Nucleus accumbens (tissue), 56 donors: Measurements from ENCODE around the gene GAK.
"Not testable (repeated sequence)": the region's sequence is repeated elsewhere in the genome, so short reads cannot be mapped to it uniquely, and the experiment has no call there.

Experiments
- DNase-seq, 56 donors: peaks; one replicate each; lab custom pipeline; 2025; lab: John Stamatoyannopoulos, UW

Gene GAK

DNA sequence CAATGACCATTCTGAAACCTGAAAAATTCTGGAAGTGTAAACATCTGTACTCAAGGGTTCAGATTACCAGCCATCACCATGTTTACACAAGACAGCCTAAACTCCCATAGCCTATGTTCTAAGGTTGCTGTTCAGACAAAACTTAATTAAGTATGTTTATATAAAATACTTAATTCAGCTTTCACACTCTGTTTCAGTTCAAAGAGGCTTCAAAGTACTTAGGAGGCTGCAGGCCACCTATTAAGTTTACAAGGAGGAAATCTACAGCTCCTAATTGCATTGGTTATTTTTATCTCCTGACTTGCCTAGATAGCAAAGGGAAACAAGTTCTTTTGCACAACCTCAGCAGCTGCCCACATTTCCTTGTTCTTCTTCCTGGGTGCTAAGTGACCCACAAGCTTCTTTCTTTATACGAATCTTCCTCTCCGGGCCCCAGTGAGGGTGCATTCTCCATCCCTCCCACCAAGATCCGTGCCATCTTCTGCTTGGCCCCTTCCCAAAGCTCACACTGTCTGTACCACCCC lies 2.0 kb downstream of the GAK start:
- DNase-seq = peak in 1 of 56 donors; percentile 6

DNA sequence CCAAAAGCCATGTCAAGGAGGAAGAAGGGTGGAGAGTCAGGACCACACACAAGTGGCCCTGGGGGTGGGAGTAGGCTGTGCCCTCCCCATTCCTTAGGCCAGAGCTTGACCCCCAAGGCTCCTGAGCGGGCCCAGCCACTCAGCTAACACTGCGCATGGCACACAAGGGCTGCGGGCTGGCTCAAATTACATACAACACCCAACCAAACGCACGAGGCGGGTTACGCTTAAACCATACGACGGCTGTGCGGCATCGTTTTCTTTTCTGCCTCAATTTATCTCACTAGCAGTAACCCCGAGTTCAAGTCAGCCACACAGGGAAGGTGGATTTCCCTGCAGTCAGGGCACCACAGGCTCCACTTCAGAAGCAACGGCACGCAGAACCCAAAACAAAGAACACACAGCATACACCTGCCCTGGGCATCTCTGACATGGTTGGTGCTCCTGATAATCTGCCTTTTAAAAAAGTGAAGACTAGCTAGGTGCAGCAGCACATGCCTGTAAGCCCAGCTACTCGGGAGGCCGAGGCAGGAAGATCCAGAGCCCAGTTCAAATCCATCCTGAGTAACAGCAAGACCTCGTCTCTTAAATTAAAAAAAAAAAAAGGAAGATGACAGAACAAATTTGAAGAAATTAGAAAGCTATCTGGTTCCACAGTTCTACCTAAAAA lies 2.9 kb downstream of the GAK start:
- no peak for DNase-seq

DNA sequence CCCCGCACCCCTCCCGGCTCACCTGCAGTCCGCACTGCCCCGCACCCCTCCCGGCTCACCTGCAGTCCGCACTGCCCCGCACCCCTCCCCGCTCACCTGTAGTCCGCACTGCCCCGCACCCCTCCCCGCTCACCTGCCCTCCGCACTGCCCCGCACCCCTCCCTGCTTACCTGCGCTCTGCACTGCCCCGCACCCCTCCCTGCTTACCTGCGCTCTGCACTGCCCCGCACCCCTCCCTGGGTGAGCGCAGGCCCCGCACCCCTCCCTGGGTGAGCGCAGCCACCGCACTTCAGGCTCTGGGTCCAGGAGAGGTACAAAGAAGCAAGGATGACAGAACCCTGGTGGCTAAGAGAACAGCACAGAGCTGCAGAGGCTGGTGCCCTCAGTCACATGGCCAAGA lies 4.5 kb downstream of the GAK start:
- not testable (repeated sequence) for DNase-seq

DNA sequence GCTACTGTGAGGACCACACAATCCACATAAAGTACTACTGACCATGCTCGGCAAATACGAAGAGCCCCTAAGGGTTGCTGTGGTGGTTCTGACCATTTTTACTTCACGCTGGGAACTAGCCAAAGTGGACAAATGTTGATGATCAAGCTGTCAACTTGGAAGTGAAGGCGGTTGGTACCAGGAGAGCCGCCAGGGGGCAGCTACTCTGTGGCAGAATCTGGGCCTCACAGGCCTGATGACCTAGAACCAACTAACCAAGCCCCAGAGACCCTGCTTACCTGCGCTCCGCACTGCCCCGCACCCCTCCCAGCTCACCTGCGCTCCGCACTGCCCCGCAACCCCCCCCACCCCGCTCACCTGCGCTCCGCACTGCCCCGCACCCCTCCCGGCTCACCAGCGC lies 5.6 kb downstream of the GAK start:
- DNase-seq = no peak

DNA sequence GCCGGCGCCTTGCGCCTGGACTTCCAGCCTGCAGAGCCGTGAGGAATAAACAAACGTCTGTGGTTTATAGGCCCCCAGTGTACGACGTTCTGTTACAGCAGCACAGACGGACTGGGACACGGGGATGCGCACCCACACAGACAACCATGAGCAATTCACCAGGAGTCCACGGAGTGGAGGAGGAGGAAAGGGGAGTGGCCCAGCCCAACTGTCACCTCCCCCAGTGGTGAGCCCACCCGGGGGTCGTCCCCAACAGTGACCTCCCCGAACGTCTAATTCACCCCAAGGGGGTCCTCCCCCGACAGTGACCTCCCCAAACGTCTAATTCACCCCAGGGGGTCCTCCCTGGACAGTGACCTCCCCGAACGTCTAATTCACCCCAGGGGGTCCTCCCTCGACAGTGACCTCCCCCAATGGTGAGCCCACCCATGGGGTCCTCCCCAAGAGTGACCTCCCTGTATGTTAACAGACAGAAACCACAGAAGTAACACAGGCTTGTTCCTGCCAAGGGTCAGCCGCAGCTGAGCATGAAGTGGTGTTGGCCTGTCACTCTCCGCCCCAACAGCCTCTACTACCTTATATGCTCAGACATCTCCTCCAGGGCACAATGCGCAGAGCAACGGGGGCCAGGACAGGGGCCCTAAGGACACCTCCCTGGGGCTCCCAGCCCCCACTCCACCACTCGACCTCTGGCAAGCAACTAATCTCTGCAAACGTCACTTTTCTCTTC lies 6.2 kb downstream of the GAK start:
- no peak for DNase-seq

DNA sequence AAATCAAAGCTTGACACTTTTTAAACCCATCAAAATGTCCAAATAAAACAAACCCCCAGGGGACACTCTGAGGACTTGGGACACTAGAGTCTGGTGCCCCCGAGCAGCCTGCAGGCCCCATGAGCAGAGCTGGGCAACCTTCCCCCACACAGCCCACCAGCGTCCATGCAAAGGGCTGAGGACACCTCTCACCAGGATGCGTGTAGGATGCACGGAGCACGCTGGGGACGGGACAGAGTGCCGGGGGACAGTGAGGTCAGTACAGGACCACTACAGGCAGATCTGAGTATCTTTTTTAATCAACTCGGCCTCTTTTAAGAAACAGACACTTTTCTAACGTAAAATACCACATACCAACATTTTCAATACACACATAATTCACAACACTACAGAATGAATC lies 6.9 kb downstream of the GAK start:
- no peak for DNase-seq

DNA sequence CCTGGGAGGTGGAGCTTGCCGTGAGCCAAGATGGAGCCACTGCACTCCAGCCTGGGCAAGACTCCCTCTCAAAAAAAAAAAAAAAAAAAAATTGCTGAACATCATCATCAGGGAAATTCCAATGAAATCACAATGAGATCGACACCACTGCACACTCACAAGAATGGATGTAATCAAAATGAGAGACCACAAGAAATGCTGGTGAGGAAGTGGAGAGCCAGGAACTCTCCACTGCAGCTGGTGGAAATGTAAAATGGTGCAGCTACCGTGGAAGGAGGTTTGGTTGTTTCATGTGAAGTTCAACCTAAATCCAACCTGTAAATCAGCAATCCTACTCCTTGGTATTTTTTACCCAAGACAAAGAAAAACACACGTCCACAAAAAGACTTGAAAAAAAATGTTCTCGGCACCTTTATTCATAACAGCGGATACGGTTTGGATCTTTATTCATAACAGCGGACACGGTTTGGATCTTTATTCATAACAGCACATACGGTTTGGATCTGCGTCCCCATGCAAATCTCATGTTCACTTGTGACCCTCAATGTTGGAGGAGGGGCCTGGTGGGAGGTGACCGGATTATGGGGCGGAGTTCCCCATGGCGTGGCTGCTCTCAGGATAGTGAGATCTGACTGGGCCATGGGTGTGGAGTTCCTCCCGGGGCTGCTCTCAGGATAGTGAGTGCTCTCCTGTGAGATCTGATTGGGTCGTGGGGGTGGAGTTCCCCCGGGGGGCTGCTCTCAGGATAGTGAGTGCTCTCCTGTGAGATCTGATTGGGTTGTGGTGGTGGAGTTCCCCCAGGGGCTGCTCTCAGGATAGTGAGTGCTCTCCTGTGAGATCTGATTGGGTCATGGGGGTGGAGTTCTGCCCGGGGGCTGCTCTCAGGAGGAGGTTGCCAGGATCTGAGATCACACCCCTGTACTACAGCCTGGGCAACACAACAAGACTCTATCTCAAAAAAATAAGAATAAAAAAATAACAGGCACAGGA lies 7.7 kb downstream of the GAK start:
- DNase-seq = no peak

DNA sequence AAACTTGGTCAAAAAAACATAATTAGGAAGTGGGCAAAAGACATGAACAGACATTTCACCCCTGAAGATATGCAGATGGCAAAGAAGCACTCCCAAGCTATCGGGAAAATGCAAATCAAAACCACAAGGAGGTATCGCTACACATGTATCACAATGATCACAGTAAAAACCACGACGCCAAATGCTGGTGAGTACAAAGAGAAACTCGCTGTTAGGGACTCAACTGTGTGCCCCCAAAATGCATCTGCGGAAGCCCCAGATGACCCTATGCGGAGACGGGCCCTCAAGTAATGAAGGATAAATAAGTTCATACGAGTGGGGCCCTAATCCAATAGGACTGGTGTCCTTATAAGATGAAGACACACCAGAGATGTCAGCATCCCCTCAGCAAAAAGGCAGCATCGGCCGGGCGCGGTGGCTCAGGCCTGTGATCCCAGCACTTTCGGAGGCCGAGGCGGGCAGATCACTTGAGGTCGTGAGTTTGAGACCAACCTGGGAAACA lies 10.2 kb downstream of the GAK start:
- DNase-seq = no peak

DNA sequence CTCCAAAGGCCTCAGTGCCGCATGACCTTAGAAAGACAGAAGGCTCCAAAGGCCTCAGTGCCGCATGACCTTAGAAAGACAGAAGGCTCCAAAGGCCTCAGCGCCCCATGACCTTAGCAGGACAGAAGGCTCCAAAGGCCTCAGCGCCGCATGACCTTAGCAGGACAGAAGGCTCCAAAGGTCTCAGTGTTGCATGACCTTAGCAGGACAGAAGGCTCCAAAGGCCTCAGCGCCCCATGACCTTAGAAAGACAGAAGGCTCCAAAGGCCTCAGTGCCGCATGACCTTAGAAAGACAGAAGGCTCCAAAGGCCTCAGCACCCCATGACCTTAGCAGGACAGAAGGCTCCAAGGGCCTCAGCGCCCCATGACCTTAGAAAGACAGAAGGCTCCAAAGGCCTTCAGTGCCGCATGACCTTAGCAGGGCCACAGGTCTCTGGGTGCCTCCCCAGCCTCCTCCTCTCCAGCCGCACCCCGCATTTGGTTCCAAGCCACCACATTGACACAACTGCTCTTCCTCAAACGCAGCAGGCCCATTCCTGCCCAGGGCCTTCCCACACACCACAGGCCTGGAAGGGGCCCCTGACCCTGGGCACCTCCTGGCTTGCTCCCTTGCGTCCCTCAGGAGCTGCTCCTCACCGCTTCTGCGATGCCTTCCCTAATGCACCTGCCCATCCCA lies 13.0 kb downstream of the GAK start:
- DNase-seq = not testable (repeated sequence)

DNA sequence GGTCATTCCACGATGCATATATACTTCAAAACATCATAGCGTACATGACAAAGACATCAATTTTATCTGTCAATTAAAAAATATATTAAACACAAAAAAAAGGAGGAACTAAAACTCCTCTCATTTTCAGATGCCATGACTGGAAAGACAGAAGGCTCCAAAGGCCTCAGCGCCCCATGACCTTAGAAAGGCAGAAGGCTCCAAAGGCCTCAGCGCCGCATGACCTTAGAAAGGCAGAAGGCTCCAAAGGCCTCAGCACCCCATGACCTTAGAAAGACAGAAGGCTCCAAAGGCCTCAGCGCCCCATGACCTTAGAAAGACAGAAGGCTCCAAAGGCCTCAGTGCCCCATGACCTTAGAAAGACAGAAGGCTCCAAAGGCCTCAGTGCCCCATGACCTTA lies 13.5 kb downstream of the GAK start:
- not testable (repeated sequence) for DNase-seq

DNA sequence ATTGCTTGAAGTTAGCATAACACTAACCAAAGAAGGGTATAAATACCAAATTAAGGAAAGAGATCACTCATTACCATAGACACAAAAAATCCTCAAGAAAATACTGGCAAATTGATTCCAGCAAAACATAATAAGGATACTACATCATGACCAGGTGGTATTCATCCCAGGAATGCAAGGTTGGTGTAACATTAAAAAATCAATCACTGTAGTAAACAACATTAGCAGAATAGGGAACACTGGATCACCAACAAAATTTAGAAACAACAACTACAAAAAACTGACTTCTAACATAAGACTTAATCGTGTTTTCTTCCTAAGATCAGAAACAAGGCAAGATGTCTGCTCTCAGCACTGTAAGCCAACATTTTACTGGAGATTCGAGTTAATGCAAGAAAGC lies 14.1 kb downstream of the GAK start:
- DNase-seq = no peak

DNA sequence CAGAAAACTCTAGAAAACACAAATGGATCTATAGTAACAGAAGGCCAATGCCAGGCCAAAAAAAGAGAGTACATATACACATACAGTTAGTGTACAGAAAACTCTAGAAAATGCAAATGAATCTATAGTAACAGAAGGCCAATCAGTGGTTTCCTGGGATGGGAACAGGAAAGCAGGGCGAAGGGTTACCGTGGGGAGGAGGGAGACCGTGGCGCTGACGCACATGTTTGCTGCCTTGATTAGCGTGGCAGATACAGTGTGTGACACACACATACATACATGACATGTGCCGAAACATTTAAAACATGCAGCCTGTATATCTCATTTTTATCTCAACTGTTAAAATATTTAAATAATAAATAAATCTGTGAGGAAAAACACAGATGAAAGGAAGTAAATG lies 14.7 kb downstream of the GAK start:
- no peak for DNase-seq

DNA sequence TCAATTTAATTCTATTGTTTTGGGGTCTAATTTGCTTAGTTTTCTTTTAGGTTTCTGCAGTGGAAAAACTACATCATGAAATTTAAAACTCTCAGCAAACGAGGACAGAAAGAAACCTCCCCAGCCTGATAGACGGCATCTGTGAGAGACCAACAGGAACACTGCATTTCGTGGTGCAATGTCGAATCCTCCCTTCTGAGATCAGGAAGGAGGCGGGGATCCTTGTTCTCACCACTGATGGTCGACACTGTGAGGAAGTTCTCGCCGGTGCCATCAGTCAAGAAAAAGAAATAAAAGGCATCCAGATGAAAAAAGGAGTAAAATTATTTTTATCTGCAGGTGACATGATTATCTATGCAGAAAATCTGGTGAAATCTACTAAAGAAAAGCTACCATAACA lies 16.5 kb downstream of the GAK start:
- DNase-seq = peak in 4 of 56 donors; percentile 3 to 37 (median 15)

DNA sequence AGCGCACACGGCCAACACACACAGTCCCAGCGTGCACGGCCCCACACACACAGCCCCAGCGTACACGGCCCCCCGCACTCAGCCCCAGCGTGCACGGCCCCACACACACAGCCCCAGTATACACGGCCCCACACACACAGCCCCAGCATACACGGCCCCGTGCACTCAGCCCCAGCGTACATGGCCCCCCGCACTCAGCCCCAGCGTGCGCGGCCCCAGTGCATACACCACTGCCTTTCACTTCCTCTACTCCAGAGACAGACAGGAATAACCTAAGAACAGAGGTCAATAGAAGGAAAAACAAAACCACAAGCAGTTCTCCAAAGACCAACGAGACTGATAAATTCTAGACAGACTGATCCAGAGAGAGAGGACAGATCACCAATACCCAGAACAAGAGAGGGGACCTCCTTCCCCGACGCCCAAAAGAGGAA lies 17.1 kb downstream of the GAK start:
- DNase-seq = no peak

DNA sequence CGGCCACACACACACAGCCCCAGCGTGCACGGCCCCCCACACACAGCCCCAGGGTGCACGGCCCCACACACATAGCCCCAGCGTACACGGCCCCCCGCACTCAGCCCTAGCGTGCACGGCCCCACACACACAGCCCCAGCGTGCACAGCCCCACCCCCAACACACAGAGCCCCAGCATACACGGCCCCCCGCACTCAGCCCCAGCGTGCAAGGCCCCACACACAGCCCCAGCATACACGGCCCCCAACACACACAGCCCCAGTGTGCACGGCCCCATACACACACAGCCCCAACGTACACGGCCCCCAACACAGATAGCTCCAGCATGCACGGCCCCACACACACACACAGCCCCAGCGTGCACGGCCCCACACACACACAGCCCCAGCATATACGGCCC lies 17.6 kb downstream of the GAK start:
- no peak for DNase-seq

DNA sequence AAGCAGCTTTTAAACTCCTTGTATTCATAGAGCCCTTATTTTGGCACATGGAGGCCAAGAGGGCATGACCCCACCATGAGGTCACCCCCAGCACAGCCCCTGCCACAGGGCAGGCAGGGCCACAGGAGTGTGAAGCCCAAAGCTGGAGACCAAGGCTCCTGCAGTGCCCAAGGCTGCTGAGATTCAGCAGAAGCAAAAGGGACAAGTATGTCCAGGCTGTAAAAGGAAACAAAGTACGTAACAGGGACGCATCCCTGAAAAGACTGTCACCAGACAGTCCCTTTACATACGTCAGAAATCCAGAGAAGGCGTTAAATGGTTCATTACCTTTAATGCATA lies 18.9 kb downstream of the GAK start:
- DNase-seq = no peak

DNA sequence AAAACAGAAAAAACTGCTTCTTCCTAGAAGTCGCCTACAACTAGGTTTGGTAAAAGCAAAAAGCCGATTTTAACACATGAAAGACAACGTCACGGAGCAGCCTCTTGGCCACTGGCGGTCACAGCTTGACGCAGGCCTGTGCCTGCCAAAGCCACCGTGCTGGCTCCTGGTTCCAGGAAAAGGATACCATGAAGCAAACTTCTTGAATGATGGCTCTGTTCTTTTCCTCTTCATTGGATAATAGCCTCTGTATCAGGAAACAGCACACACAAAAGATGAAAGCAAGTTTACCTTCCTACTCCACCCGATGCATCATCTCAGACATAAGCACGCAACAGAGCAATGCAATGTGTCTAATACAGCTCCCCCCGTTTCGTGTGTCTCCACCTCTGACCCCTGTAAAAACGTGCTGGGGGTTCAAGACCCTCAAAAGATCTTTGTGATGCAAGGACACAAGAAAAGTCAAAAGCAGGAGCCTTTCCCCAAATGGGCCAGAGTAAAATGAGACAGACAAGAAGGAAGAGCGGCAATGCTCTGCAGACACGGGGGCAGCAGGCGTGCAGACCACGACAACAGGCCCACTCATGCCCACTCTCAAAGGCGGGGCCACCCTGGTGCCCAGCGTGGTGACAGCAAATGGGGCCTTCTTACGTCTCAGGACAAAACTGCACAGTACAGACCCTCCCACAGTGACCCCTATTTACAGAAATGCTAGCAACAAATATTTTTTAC lies 19.4 kb downstream of the GAK start:
- peak in 9 of 56 donors; percentile 12 to 44 (median 15) for DNase-seq

DNA sequence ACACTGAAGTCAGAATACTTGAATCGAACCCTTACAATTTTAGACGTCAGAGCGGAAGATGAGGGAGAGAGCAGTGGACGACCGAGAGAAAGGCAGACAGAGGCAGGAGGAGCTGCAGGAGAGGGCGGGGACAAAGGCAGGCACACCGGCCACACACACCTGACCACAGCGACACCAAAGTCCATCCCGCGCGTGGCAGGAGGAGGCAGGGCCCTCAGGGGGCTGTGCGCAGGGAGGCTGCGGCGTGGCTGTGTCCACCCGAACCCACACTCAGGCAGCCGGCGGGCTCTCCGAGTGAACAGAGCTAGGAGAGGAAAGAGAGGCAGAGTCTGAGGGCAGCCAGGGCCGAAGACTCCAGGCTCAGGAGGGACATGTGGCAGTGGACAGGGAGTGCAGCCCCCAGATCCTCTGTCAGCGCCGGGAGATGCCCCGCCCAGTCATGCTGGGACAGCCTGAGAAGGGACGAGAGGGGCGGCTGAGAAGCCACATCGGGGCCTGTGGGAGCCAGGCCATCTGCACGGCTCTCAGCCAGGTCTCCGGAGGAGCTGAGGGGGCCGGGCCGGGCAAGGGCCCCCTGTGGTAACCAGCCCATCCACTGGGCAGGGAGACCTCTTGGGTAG lies 20.1 kb downstream of the GAK start:
- DNase-seq = no peak

DNA sequence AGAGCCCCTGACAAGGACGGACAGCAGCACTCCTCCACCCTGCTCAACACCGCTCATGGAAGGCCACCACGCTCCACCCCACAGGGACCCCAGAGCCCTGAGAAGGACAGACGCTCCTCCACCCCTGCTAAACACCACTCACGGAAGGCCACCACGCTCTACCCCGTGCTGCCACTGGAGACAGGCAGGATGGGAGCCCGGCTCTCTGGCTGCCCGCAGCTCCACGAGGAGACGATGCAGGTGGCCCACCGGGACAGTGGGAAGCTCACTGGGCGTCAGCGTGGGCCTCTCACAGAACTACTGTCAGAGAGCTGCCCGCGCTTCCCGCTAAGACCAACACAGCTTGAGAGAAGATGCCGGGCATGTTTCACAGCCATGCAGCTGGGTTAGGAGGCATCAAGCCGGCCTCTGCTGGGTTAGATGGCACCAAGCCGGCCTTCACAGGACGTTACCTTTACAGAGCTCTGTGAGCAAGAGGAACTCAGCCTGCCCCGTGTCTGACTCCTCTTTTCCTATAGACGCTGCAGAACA lies 20.8 kb downstream of the GAK start:
- no peak for DNase-seq
